HG02623 (cell line): Measurements from ENCODE around the gene DPM3.
"Not testable (repeated sequence)": the region's sequence is repeated elsewhere in the genome, so short reads cannot be mapped to it uniquely, and the experiment has no call there.

Experiments
- ATAC-seq: cut with Tn5 transposase; IDR thresholded peaks from one replicate; pipeline ENCODE4 v1.9.1; 2021; ENCODE audit warnings: moderate library complexity; ENCODE audit not compliant: unreplicated experiment

Gene DPM3

GRCh38 chr1:155139895-155140629, at the start of gene DPM3:
TSS of gene DPM3 (minus strand) at chr1:155140531. CDS start at chr1:155140240, 291 bp downstream.
- peak; percentile 60 for ATAC-seq

GRCh38 chr1:155189926-155190325, 49.6 kb upstream of the DPM3 start:
- ATAC-seq, result not testable (repeated sequence)

- ATAC-seq, result no peak
Measured at GRCh38 chr1:155188268-155188667, 47.9 kb upstream of the DPM3 start.

GRCh38 chr1:155187456-155187891, 47.1 kb upstream of the DPM3 start:
- ATAC-seq, result no peak

GRCh38 chr1:155186794-155187455, 46.6 kb upstream of the DPM3 start:
- ATAC-seq, result no peak

GRCh38 chr1:155186067-155186793, 45.9 kb upstream of the DPM3 start:
- no peak for ATAC-seq

GRCh38 chr1:155185783-155186066, 45.4 kb upstream of the DPM3 start:
- no peak for ATAC-seq

- ATAC-seq, result peak; percentile 68
Measured at GRCh38 chr1:155184835-155185782, 44.8 kb upstream of the DPM3 start.

GRCh38 chr1:155184351-155184811, 44.0 kb upstream of the DPM3 start:
- no peak for ATAC-seq

- ATAC-seq, result no peak
Measured at GRCh38 chr1:155183775-155184221, 43.5 kb upstream of the DPM3 start.

- no peak for ATAC-seq
Measured at GRCh38 chr1:155182052-155182550, 41.8 kb upstream of the DPM3 start.

- no peak for ATAC-seq
Measured at GRCh38 chr1:155181371-155182051, 41.2 kb upstream of the DPM3 start.

GRCh38 chr1:155179112-155180031, 39.0 kb upstream of the DPM3 start:
- ATAC-seq, result no peak

- no peak for ATAC-seq
Measured at GRCh38 chr1:155178441-155179111, 38.2 kb upstream of the DPM3 start.

GRCh38 chr1:155177918-155178281, 37.6 kb upstream of the DPM3 start:
- no peak for ATAC-seq

- no peak for ATAC-seq
Measured at GRCh38 chr1:155177192-155177917, 37.0 kb upstream of the DPM3 start.

GRCh38 chr1:155176544-155177071, 36.3 kb upstream of the DPM3 start:
- no peak for ATAC-seq
